Vagina (tissue), 2 donors: ENCODE results near the gene RGS3.

Source experiments
- POLR2A ChIP-seq, 2 donors: fragments of 450-650 bp; IDR thresholded peaks; one replicate each; pipeline ENCODE4 v1.6.1; 2017; ENCODE audit warnings: antibody characterized with exemption in 2 of 2, mild to moderate bottlenecking in 2 of 2, moderate library complexity in 2 of 2
- POLR2AphosphoS5 ChIP-seq, 2 donors: sonication (generic); formaldehyde crosslinking; IDR thresholded peaks; one replicate each; pipeline ENCODE4 v1.9.0; 2017; ENCODE audit warnings: antibody characterized with exemption in 2 of 2, mild to moderate bottlenecking in 2 of 2, low read depth in 1 of 2; ENCODE audit not compliant: insufficient read depth in 1 of 2
- TF ChIP-seq, protein P1 (sequence below), 3 experiments: fragments of 450-650 bp in 2 of 3; fragments of 200-600 bp in 1 of 3; sonication (generic) in 1 of 3; IDR thresholded peaks; one replicate each; pipeline ENCODE4 v1.5.1; 2017 to 2019; ENCODE audit warnings: antibody characterized with exemption in 3 of 3, mild to moderate bottlenecking in 2 of 3, moderate library complexity in 2 of 3

DNA sequence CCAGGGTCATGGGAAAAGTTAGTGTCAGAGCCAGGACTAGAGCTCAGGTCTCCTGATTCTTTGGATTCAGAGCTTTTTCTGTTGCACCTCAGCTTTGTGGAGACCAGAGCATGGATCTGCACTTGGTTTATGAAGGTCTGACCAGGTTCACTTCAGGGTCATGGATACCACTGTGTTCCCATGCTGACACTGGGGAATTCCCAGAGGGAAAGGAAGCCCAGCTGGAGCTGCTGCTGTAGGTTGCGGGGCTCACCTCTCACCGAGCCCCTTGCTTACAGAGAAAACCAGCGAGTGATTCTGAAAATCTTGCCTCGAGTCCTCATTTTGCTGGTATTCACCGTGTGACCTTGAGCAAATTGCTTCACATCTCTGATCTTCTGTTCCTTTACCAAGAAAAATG, 83.0 kb downstream of the RGS3 start:
- TF ChIP-seq POLR2AphosphoS5 (IDR thresholded peaks at IDR 0.05; ENCODE audit: insufficient read depth in 1 of 2, low read depth in 1 of 2), result no peak
- TF ChIP-seq, protein P1, sequence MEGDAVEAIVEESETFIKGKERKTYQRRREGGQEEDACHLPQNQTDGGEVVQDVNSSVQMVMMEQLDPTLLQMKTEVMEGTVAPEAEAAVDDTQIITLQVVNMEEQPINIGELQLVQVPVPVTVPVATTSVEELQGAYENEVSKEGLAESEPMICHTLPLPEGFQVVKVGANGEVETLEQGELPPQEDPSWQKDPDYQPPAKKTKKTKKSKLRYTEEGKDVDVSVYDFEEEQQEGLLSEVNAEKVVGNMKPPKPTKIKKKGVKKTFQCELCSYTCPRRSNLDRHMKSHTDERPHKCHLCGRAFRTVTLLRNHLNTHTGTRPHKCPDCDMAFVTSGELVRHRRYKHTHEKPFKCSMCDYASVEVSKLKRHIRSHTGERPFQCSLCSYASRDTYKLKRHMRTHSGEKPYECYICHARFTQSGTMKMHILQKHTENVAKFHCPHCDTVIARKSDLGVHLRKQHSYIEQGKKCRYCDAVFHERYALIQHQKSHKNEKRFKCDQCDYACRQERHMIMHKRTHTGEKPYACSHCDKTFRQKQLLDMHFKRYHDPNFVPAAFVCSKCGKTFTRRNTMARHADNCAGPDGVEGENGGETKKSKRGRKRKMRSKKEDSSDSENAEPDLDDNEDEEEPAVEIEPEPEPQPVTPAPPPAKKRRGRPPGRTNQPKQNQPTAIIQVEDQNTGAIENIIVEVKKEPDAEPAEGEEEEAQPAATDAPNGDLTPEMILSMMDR (IDR thresholded peaks at IDR 0.05), result no peak
- TF ChIP-seq POLR2A (IDR thresholded peaks at IDR 0.05), result no peak
